Upper lobe of right lung (tissue), 1 donor: ENCODE data around the gene EIF4G3. TPM values are rescaled to one million over a fixed set of nuclear protein-coding genes. Genes with fewer than 3 reads are reported as not detected.

Source experiments
- ATAC-seq: fragments of 200-7000 bp; cut with Tn5 transposase; one replicate; pipeline ENCODE4 v1.9.1; 2020; ENCODE audit warnings: mild to moderate bottlenecking, moderate library complexity
- DNase-seq: peaks from one replicate; pipeline ENCODE4 v3.0.0-alpha.2; 2020
- H3K27ac ChIP-seq: fragments of 200-600 bp; one replicate; pipeline ENCODE4 v1.8.0; 2022
- H3K27me3 ChIP-seq: fragments of 200-600 bp; one replicate; pipeline ENCODE4 v1.8.0; 2022; ENCODE audit warnings: mild to moderate bottlenecking
- H3K36me3 ChIP-seq: fragments of 200-600 bp; one replicate; pipeline ENCODE4 v1.8.0; 2022
- H3K4me1 ChIP-seq: fragments of 200-600 bp; one replicate; pipeline ENCODE4 v1.8.0; 2022
- H3K4me3 ChIP-seq: fragments of 200-600 bp; one replicate; pipeline ENCODE4 v1.8.0; 2022; ENCODE audit warnings: mild to moderate bottlenecking
- H3K9me3 ChIP-seq: fragments of 200-600 bp; one replicate; pipeline ENCODE4 v1.8.0; 2022
- intact Hi-C: fragments of 100-400 bp; cut with DNase I; formaldehyde crosslinking; loops from one replicate; pipeline ENCODE4 v1.11.0; 2022
- total RNA-seq: library from RNA; stranded (reverse); fragmentation: NEBNext Ultra II Directional; extraction: Animal tissue kit (Norgen Biotek cat#: 25700); gene quantifications from one replicate; pipeline ENCODE4 v1.2.1, GENCODE V29; 2021
- TF ChIP-seq, protein P1 (sequence below): fragments of 200-600 bp; IDR thresholded peaks from one replicate; pipeline ENCODE4 v1.8.0; 2022; ENCODE audit warnings: antibody characterized with exemption
- donor health status: DM: no; HTN: yes; CAD: no; lungs with severe emphysema.

The EIF4G3 gene
- total RNA-seq, 1 donor from 2014 or later: 44.5 TPM

GRCh38 chr1:21000245-21000594, 176.5 kb downstream of the EIF4G3 start:
- intact Hi-C loops: no loop called here

GRCh38 chr1:20999525-21000244, 177.0 kb downstream of the EIF4G3 start:
- Histone ChIP-seq H3K9me3 (no peaks in the 10 kb centered on the region), H3K4me3 (no peak overlapping the region), H3K27ac (no peak overlapping the region), H3K4me1 (no peaks in the 10 kb centered on the region), H3K36me3 (no peaks in the 10 kb centered on the region), H3K27me3 (no peaks in the 10 kb centered on the region)
- DNase-seq (no peak), ATAC-seq (no peak)
- intact Hi-C loops: no loop called here
- TF ChIP-seq, protein P1, sequence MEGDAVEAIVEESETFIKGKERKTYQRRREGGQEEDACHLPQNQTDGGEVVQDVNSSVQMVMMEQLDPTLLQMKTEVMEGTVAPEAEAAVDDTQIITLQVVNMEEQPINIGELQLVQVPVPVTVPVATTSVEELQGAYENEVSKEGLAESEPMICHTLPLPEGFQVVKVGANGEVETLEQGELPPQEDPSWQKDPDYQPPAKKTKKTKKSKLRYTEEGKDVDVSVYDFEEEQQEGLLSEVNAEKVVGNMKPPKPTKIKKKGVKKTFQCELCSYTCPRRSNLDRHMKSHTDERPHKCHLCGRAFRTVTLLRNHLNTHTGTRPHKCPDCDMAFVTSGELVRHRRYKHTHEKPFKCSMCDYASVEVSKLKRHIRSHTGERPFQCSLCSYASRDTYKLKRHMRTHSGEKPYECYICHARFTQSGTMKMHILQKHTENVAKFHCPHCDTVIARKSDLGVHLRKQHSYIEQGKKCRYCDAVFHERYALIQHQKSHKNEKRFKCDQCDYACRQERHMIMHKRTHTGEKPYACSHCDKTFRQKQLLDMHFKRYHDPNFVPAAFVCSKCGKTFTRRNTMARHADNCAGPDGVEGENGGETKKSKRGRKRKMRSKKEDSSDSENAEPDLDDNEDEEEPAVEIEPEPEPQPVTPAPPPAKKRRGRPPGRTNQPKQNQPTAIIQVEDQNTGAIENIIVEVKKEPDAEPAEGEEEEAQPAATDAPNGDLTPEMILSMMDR: no peak

More at GRCh38 chr1:21000245-21000594, 176.5 kb downstream of the EIF4G3 start:
- H3K4me3 ChIP-seq: no peak overlapping the region
- TF ChIP-seq, protein P1: no peak
- ATAC-seq (no peak), DNase-seq (no peak)
- no peaks in the 10 kb centered on the region for H3K27me3 ChIP-seq
- H3K36me3 ChIP-seq: no peaks in the 10 kb centered on the region
- H3K4me1 ChIP-seq: no peaks in the 10 kb centered on the region
- no peak overlapping the region for H3K27ac ChIP-seq
- no peaks in the 10 kb centered on the region for H3K9me3 ChIP-seq

DNA sequence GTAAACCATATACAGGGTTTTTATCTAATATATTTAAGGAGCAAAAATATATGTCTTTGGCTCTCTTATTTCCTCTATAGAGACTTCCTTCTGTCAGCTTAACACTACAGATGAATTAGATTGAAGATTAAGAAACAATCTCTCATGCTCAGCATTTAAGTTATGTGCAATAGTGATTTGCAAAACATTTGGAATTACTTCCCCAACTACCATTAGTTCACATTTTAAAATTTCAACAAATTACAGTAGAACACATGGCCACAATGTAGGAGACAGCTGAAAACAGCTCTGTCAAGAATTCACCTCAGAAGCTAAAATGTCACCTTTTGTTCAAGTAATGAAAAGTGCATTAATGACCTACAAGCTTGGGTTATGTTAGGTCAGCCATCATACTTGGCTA, 177.9 kb downstream of the EIF4G3 start:
- Histone ChIP-seq H3K27ac (no peak overlapping the region), H3K4me1 (no peaks in the 10 kb centered on the region), H3K27me3 (no peaks in the 10 kb centered on the region), H3K4me3 (no peak overlapping the region), H3K36me3 (no peaks in the 10 kb centered on the region), H3K9me3 (no peaks in the 10 kb centered on the region)
- TF ChIP-seq, protein P1: no peak
- ATAC-seq (peak; percentile 40), DNase-seq (no peak)
- intact Hi-C loops: no loop called here

DNA sequence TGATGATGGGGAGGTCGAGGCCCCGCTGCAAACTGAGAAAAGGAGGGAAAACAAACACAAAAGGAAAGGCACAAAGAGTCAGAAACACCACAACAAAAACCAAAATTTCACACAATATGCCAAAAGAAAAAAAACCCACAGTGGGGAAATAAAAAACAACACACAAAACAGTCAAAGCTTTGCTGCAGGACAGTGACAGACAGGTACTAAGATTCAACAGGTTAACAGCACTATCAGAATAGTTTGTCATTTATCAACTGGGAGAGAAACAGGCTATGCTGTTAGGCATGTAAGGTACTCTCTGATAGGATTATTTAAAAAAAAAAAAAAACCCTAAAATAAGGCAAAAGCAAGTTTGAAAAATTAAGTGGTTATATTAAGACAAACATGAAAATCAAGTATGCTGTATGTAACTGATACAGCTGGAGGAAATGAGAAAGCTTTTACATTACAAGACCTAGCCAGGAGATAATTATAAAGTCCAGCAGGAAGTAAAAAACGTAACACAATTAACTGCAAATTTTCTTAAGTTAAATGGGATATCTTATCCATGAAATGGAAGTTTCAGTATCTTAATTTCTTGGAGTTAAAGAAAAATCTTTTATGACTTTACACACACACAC, 179.0 kb downstream of the EIF4G3 start:
- TF ChIP-seq, protein P1: no peak
- H3K9me3 ChIP-seq: no peaks in the 10 kb centered on the region
- no peaks in the 10 kb centered on the region for H3K36me3 ChIP-seq
- ATAC-seq: no peak
- H3K27me3 ChIP-seq: no peaks in the 10 kb centered on the region
- no peak for DNase-seq
- peaks cover 1% of the 10 kb centered on the region for H3K4me1 ChIP-seq
- H3K4me3 ChIP-seq: no peak overlapping the region
- intact Hi-C loops: no loop called here
- no peak overlapping the region for H3K27ac ChIP-seq

GRCh38 chr1:20996554-20996953, 180.1 kb downstream of the EIF4G3 start:
- Histone ChIP-seq H3K9me3 (no peaks in the 10 kb centered on the region), H3K27ac (no peak overlapping the region), H3K27me3 (no peaks in the 10 kb centered on the region), H3K36me3 (no peaks in the 10 kb centered on the region), H3K4me1 (peaks cover 6% of the 10 kb centered on the region), H3K4me3 (no peak overlapping the region)
- DNase-seq (no peak), ATAC-seq (no peak)
- TF ChIP-seq, protein P1: no peak
- intact Hi-C loops: no loop called here
